SU-DHL-6 (cell line): Measurements from ENCODE around the gene RIPPLY3.

Experiments used
- EZH2phosphoT487 ChIP-seq: fragments of 200-600 bp; sonication (generic), shearing (Covaris generic); conservative IDR thresholded peaks from 2 replicates; pipeline ENCODE4 v1.6.1; 2018; ENCODE audit warnings: mild to moderate bottlenecking, antibody characterized with exemption, low read length, moderate library complexity, mixed read lengths
- TF ChIP-seq, protein P1 (sequence below): fragments of 200-600 bp; sonication (generic); IDR thresholded peaks from one replicate; pipeline ENCODE4 v1.5.1; 2017; ENCODE audit warnings: antibody characterized with exemption, mild to moderate bottlenecking, low read length, moderate library complexity; ENCODE audit not compliant: insufficient read depth, poor library complexity, severe bottlenecking

DNA sequence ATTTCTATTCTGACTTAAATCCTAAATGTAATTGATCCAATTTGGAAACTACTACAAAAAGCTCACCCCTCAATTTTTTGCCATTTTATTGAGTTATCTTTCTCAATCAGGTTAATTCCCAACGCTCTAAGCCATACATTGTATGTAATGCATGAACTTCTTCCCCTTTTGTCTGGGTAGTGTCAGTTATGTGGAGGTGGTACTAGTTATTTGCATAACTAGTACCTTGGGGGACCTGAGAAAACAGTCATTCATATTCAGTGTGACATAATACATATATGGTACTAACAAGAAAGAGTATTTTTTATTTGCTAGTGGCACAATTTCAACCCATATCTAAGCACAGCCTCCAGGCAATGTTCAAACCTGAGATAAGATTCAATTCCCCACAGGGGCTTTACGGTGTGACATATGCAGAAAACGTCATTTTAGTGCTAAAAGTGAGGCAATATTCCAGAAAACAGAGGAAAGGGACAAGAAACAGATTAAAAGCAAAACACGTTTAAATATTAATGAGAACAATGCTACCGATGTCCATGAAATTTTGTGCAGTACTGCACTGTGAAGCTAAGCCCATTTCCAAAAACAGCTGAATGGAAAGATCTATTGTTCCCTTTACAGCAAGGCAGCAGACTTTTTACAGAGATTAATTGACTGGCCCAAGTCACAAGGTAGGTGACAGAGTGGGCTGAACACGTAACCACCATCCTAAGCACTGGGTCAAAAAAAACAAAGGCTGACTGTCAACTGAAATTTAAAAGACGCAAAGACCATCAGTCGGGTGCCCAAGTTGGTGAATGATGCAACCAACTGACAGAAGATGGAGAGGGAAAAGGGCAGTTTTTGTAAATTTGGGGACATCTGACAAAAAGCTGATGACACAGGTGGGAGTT is 41.4 kb upstream of the RIPPLY3 start:
- TF ChIP-seq, protein P1, sequence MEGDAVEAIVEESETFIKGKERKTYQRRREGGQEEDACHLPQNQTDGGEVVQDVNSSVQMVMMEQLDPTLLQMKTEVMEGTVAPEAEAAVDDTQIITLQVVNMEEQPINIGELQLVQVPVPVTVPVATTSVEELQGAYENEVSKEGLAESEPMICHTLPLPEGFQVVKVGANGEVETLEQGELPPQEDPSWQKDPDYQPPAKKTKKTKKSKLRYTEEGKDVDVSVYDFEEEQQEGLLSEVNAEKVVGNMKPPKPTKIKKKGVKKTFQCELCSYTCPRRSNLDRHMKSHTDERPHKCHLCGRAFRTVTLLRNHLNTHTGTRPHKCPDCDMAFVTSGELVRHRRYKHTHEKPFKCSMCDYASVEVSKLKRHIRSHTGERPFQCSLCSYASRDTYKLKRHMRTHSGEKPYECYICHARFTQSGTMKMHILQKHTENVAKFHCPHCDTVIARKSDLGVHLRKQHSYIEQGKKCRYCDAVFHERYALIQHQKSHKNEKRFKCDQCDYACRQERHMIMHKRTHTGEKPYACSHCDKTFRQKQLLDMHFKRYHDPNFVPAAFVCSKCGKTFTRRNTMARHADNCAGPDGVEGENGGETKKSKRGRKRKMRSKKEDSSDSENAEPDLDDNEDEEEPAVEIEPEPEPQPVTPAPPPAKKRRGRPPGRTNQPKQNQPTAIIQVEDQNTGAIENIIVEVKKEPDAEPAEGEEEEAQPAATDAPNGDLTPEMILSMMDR, result no peak
- no peak for TF ChIP-seq EZH2phosphoT487
